GM18519 (cell line): Measurements from ENCODE around the gene CCDC134.
"Not testable (repeated sequence)": the region's sequence is repeated elsewhere in the genome, so short reads cannot be mapped to it uniquely, and the experiment has no call there.

Experiments
- ATAC-seq: cut with Tn5 transposase; IDR thresholded peaks from one replicate; pipeline ENCODE4 v1.9.1; 2021; ENCODE audit warnings: mild to moderate bottlenecking, moderate library complexity; ENCODE audit not compliant: unreplicated experiment, low FRiP score

Gene CCDC134

GRCh38 chr22:41840216-41840615, 39.7 kb downstream of the CCDC134 start:
- ATAC-seq, result no peak

- no peak for ATAC-seq
Observed at GRCh38 chr22:41841085-41841712, 40.7 kb downstream of the CCDC134 start.

- no peak for ATAC-seq
Observed at GRCh38 chr22:41842996-41843970, 42.8 kb downstream of the CCDC134 start.

GRCh38 chr22:41844036-41844435, 43.6 kb downstream of the CCDC134 start:
- no peak for ATAC-seq

GRCh38 chr22:41844513-41844912, 44.0 kb downstream of the CCDC134 start:
- no peak for ATAC-seq

GRCh38 chr22:41845380-41846267, 45.1 kb downstream of the CCDC134 start:
- ATAC-seq, result no peak

- ATAC-seq, result no peak
Observed at GRCh38 chr22:41846268-41846987, 45.9 kb downstream of the CCDC134 start.

- ATAC-seq, result no peak
Observed at GRCh38 chr22:41847300-41847699, 46.8 kb downstream of the CCDC134 start.

GRCh38 chr22:41848468-41848867, 48.0 kb downstream of the CCDC134 start:
- ATAC-seq, result no peak

- no peak for ATAC-seq
Observed at GRCh38 chr22:41856469-41856868, 56.0 kb downstream of the CCDC134 start.

GRCh38 chr22:41857155-41857859, 56.8 kb downstream of the CCDC134 start:
- ATAC-seq, result no peak

GRCh38 chr22:41857860-41858199, 57.4 kb downstream of the CCDC134 start:
- ATAC-seq, result no peak

- no peak for ATAC-seq
Observed at GRCh38 chr22:41862160-41862529, 61.7 kb downstream of the CCDC134 start.

- no peak for ATAC-seq
Observed at GRCh38 chr22:41862530-41863266, 62.2 kb downstream of the CCDC134 start.

GRCh38 chr22:41863472-41863871, 63.0 kb downstream of the CCDC134 start:
- no peak for ATAC-seq

- ATAC-seq, result no peak
Observed at GRCh38 chr22:41868556-41868955, 68.1 kb downstream of the CCDC134 start.

GRCh38 chr22:41870081-41870480, 69.6 kb downstream of the CCDC134 start:
- ATAC-seq, result not testable (repeated sequence)

GRCh38 chr22:41870786-41871185, 70.3 kb downstream of the CCDC134 start:
- ATAC-seq, result no peak

GRCh38 chr22:41873391-41873790, 72.9 kb downstream of the CCDC134 start:
- no peak for ATAC-seq
